ENCODE measurements around the gene C19orf67. TPM values are rescaled to one million over a fixed set of nuclear protein-coding genes. Genes with fewer than 3 reads are reported as not detected.

C19orf67 gene
- total and polyA plus RNA-seq, 8 donors: 0.16 to 0.21 (median 0.19) TPM; not detected in 5

- H3K9me3 ChIP-seq: no peaks in the 10 kb centered on the region
- intact Hi-C loops (cut with DNase I): no loop called here
- no peak overlapping the region for H3K27ac ChIP-seq
- DNase-seq (no peak), ATAC-seq (no peak)
- H3K4me3 ChIP-seq: no peak overlapping the region
- H3K27me3 ChIP-seq: peaks cover 11 to 51% of the 10 kb centered on the region in 2 donors
- TF ChIP-seq CTCF (IDR thresholded peaks at IDR 0.05): no peak
- H3K36me3 ChIP-seq: peaks cover 0 to 22% of the 10 kb centered on the region in 2 donors
- H3K4me1 ChIP-seq: peaks cover 0 to 23% of the 10 kb centered on the region in 2 donors
Observed at GRCh38 chr19:14056069-14056666, 29.4 kb downstream of the C19orf67 start.

GRCh38 chr19:14055396-14055795, 30.2 kb downstream of the C19orf67 start:
- TF ChIP-seq CTCF (IDR thresholded peaks at IDR 0.05): no peak
- intact Hi-C loops (cut with DNase I): no loop called here
- Histone ChIP-seq H3K36me3 (peaks cover 0 to 29% of the 10 kb centered on the region in 2 donors), H3K27ac (no peak overlapping the region), H3K4me1 (peaks cover 0 to 23% of the 10 kb centered on the region in 2 donors), H3K9me3 (no peaks in the 10 kb centered on the region), H3K27me3 (peaks cover 11 to 43% of the 10 kb centered on the region in 2 donors), H3K4me3 (no peak overlapping the region)
- no peak for DNase-seq
- no peak for ATAC-seq

GRCh38 chr19:14054721-14055120, 30.9 kb downstream of the C19orf67 start:
- Histone ChIP-seq H3K27me3 (peaks cover 11 to 36% of the 10 kb centered on the region in 2 donors), H3K36me3 (peaks cover 0 to 33% of the 10 kb centered on the region in 2 donors), H3K9me3 (no peaks in the 10 kb centered on the region), H3K27ac (no peak overlapping the region), H3K4me1 (peaks cover 0 to 23% of the 10 kb centered on the region in 2 donors), H3K4me3 (no peak overlapping the region)
- no peak for ATAC-seq
- no peak for TF ChIP-seq CTCF (IDR thresholded peaks at IDR 0.05)
- intact Hi-C loops (cut with DNase I): no loop called here
- no peak for DNase-seq

GRCh38 chr19:14054099-14054498, 31.5 kb downstream of the C19orf67 start:
- DNase-seq (no peak), ATAC-seq (no peak)
- no peak for TF ChIP-seq CTCF (IDR thresholded peaks at IDR 0.05)
- Histone ChIP-seq H3K27ac (no peak overlapping the region), H3K27me3 (peaks cover 6 to 30% of the 10 kb centered on the region in 2 donors), H3K4me3 (no peak overlapping the region), H3K36me3 (peaks cover 0 to 40% of the 10 kb centered on the region in 2 donors), H3K4me1 (peaks cover 0 to 18% of the 10 kb centered on the region in 2 donors), H3K9me3 (no peaks in the 10 kb centered on the region)
- intact Hi-C loops (cut with DNase I): no loop called here

GRCh38 chr19:14053500-14053899, 32.1 kb downstream of the C19orf67 start:
- no peak for DNase-seq
- H3K27ac ChIP-seq: no peak overlapping the region
- ATAC-seq: no peak
- peaks cover under 1 to 24% of the 10 kb centered on the region in 2 donors for H3K27me3 ChIP-seq
- H3K36me3 ChIP-seq: peaks cover 0 to 42% of the 10 kb centered on the region in 2 donors
- intact Hi-C loops (cut with DNase I): no loop called here
- H3K9me3 ChIP-seq: no peaks in the 10 kb centered on the region
- TF ChIP-seq CTCF (IDR thresholded peaks at IDR 0.05): no peak
- H3K4me1 ChIP-seq: peaks cover 0 to 12% of the 10 kb centered on the region in 2 donors
- no peak overlapping the region for H3K4me3 ChIP-seq
